ENCODE measurements around the gene RNU7-1. TPM values are rescaled to one million over a fixed set of nuclear protein-coding genes. Genes with fewer than 3 reads are reported as not detected.

The RNU7-1 gene
- total and polyA plus RNA-seq, 2 of the 4 experiments (the other 2 are of a cell fraction) = not detected

GRCh38 chr12:6954316-6955107 lies 10.9 kb downstream of the RNU7-1 start:
- intact Hi-C loops (cut with micrococcal nuclease) = no loop called here
- H3K56ac ChIP-seq (ENCODE audit: extremely low read depth, insufficient read depth, low read length) = no peak overlapping the region
- no peaks in the 10 kb centered on the region for H4K20me1 ChIP-seq (ENCODE audit: insufficient read depth, low read length)
- H3K9ac ChIP-seq (ENCODE audit: low read depth, low read length) = no peak overlapping the region
- no peak overlapping the region; the same call in 1 of the 2 replicates for H3K14ac ChIP-seq (replicated peaks; ENCODE audit: low read depth, low read length)
- H2AFZ ChIP-seq (replicated peaks; ENCODE audit: low read length, poor library complexity) = peak overlapping the region; percentile 87
- no peak overlapping the region for H2BK5ac ChIP-seq (ENCODE audit: low read depth, low read length, poor library complexity, severe bottlenecking)
- no peak overlapping the region; the same call in 2 of the 3 replicates for H2BK15ac ChIP-seq (ENCODE audit: low read depth, low read length)
- BruUV-seq (replicated peaks) = no TSS peak
- no peak overlapping the region for H3K27ac ChIP-seq (ENCODE audit: insufficient read depth, low read length)
- ChIA-PET POLR2A (ENCODE audit: unreplicated experiment) (no interaction called here), CTCF (no interaction called here)
- DNase-seq (no peak), ATAC-seq (ENCODE audit: low read depth) (no peak)
- no peak overlapping the region for H3K4me2 ChIP-seq (ENCODE audit: low read depth, low read length)
- no peak overlapping the region for H3K18ac ChIP-seq (ENCODE audit: low read depth, low read length)
- no peak overlapping the region for H2AK9ac ChIP-seq (replicated peaks; ENCODE audit: low read depth, low read length, poor library complexity)
- no peak overlapping the region for H4K8ac ChIP-seq (ENCODE audit: low read depth in 2 of 2, low read length in 2 of 2)
- WGBS, 2 experiments (ENCODE audit: extremely low coverage in 2 of 2, insufficient read length in 1 of 2) = 86% methylated on average over 10 of the region's 21 CpGs; no CpG with 5 or more reads in 1 of the 2 experiments
- dilution Hi-C loops (cut with HindIII; ENCODE audit: low sequenced_read_pairs, unreplicated experiment) = no loop called here
- peak overlapping the region; percentile 46; the same call in 1 of the 2 replicates for H2AK5ac ChIP-seq (ENCODE audit: low read depth, low read length)
- in situ Hi-C loops (cut with MboI; ENCODE audit: low sequenced_read_pairs) = no loop called here
- no peak overlapping the region for H2BK20ac ChIP-seq (ENCODE audit: low read depth, low read length)
- no peaks in the 10 kb centered on the region for H3K27me3 ChIP-seq (ENCODE audit: control insufficient read depth, insufficient read depth, low read length)
- no peaks in the 10 kb centered on the region for H3K9me1 ChIP-seq (ENCODE audit: insufficient read depth, low read length)
- H2BK120ac ChIP-seq (ENCODE audit: low read depth, low read length) = no peak overlapping the region
- no peak overlapping the region for H3K4me3 ChIP-seq (ENCODE audit: insufficient read depth, low read depth, low read length)
- H3K23ac ChIP-seq (ENCODE audit: low read depth, low read length) = no peak overlapping the region
- H3K4me1 ChIP-seq (ENCODE audit: control insufficient read depth, insufficient read depth, low read length) = 0 out of 2 replicates have a peak, but pooled peaks cover 2% of the 10 kb centered on the region
- H4K5ac ChIP-seq (ENCODE audit: low read depth, low read length) = peak overlapping the region; percentile 2; the same call in 1 of the 2 replicates
- H3K36me3 ChIP-seq (ENCODE audit: control insufficient read depth, insufficient read depth, low read length) = no peaks in the 10 kb centered on the region
- H3K79me1 ChIP-seq (ENCODE audit: low read depth in 1 of 2, low read length in 2 of 2) = no peaks in the 10 kb centered on the region
- peak overlapping the region; percentile 73; the same call in 1 of the 2 replicates for H3K4ac ChIP-seq (ENCODE audit: low read depth, low read length)
- H4K91ac ChIP-seq (ENCODE audit: insufficient read depth, low read depth, low read length) = no peak overlapping the region
- H3K9me3 ChIP-seq (ENCODE audit: control insufficient read depth, insufficient read depth, low read length) = no peaks in the 10 kb centered on the region
- TF ChIP-seq POLR2A (IDR thresholded peaks at IDR 0.05; ENCODE audit: low read depth, low read length) (no peak), FOS (IDR thresholded peaks at IDR 0.05; ENCODE audit: low read depth, low read length) (no peak), CTCF (conservative IDR thresholded peaks at IDR 0.05; ENCODE audit: low read depth, low read length) (no peak), RAD21 (IDR thresholded peaks at IDR 0.05; ENCODE audit: low read length) (no peak), RCOR1 (IDR thresholded peaks at IDR 0.05; ENCODE audit: insufficient replicate concordance, low read length) (no peak), CEBPB (IDR thresholded peaks at IDR 0.05; ENCODE audit: low read depth, low read length) (no peak), SMC3 (IDR thresholded peaks at IDR 0.05; ENCODE audit: low read depth, low read length) (no peak), NFE2L2 (IDR thresholded peaks at IDR 0.05; ENCODE audit: low read depth, low read length) (no peak), ELK1 (IDR thresholded peaks at IDR 0.05; ENCODE audit: borderline replicate concordance, low read depth, low read length) (no peak), CHD1 (IDR thresholded peaks at IDR 0.05; ENCODE audit: low read depth, low read length) (no peak), MXI1 (IDR thresholded peaks at IDR 0.05; ENCODE audit: borderline replicate concordance, low read depth, low read length) (no peak), MAZ (IDR thresholded peaks at IDR 0.05; ENCODE audit: borderline replicate concordance, low read depth, low read length) (no peak), BHLHE40 (IDR thresholded peaks at IDR 0.05; ENCODE audit: low read depth, low read length) (no peak), RFX5 (IDR thresholded peaks at IDR 0.05; ENCODE audit: low read depth, low read length) (no peak), USF2 (IDR thresholded peaks at IDR 0.05; ENCODE audit: low read depth, low read length) (no peak)

Measured in IMR-90 (cell line).